HG02938 (cell line): ENCODE measurements around the gene POLR1A.

ENCODE experiments used
- ATAC-seq: cut with Tn5 transposase; IDR thresholded peaks from one replicate; pipeline ENCODE4 v1.9.1; 2021; ENCODE audit warnings: mild to moderate bottlenecking, moderate library complexity; ENCODE audit not compliant: unreplicated experiment

The POLR1A gene

GRCh38 chr2:85984788-85985187, 120.9 kb downstream of the POLR1A start:
- ATAC-seq, result no peak

DNA sequence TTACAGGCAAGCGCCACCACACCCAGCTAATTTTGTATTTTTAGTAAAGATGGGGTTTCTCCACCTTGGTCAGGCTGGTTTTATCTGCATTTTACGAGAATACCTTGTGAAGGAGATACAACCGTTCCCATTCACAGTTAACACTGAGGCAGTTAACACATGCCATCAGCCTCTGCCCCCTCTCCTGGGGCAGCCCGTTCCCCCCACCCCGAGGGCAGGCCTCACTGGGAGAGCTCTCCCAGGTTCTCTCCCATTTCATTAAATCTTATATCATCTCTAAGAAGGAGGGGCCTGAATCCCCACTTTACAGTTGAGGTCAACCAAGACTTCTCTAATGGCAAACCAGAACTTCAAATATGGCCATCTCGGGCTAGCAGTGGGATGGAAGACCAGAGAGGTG, 121.9 kb downstream of the POLR1A start:
- no peak for ATAC-seq

DNA sequence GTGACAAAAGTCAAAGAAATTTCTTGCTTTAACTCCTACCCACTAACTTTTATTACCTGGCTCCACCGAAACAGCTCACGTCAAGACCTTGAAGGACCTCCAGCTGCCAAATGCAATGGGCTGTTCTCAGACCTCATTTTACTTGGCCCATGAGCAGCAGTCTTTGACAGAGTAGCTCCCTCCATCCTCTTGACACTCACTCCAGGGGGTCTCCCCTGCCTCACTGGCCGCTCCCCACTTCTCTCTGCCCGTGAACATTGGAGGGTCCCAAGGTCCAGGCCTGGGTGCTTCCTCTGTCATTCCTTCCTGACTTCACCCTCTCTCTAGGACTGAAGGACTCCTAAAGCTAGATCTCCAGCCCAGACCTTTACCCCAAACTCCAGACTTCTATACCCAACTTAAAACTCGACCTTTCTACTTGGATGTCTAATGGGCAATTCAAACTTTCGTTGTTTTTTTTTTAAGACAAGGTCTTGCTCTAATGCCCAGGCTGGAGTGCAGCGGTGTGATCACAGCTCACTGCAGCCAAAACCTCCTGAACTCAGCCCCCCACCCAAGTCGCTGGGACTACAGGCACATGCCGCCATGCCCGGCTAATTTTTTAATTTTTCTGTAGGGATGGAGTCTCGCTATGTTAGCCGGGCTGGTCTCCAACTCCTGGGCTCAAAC, 124.0 kb downstream of the POLR1A start:
- no peak for ATAC-seq

DNA sequence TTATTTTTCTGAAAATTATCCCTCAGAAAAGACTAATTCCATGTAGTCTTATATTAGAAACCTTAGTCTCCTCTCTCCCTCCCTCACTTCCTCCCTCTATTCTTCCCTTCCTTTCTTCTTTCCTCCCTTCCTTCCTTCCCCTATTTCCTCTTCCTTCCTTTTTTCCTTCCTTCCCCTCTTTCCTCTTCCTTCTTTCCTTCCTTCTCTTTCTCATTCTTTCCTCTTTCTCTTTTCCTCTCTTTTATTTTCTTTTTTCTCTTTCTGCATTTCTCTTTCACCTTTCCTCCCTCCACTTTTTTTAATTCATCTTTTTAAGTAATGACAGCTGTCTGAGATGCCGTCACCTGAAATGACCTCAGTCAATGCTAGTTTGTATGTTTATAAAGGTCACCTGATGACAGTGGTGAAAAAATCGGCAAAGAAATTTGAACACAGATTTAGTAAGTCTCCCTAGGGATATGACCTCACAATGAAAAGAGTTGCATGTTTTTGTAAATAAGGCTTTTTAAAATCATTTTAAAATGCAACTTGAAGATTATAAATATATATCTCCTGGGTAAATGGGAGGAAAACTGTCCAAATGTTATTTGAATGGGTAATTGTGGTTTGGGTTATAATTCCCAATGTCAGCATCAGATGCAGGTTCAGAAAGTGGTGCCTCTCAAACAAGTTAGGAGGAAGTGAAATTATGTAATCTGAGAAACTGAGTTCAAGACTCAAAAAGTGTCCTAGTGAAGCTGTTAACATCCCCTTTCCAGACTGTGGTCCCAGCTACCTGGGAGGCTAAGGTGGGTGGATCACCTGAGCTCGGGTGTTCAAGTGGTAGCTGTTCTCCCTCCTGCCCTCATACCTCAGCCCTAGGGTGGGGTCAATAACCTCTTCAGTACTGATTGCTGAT, 126.6 kb downstream of the POLR1A start:
- ATAC-seq, result no peak

DNA sequence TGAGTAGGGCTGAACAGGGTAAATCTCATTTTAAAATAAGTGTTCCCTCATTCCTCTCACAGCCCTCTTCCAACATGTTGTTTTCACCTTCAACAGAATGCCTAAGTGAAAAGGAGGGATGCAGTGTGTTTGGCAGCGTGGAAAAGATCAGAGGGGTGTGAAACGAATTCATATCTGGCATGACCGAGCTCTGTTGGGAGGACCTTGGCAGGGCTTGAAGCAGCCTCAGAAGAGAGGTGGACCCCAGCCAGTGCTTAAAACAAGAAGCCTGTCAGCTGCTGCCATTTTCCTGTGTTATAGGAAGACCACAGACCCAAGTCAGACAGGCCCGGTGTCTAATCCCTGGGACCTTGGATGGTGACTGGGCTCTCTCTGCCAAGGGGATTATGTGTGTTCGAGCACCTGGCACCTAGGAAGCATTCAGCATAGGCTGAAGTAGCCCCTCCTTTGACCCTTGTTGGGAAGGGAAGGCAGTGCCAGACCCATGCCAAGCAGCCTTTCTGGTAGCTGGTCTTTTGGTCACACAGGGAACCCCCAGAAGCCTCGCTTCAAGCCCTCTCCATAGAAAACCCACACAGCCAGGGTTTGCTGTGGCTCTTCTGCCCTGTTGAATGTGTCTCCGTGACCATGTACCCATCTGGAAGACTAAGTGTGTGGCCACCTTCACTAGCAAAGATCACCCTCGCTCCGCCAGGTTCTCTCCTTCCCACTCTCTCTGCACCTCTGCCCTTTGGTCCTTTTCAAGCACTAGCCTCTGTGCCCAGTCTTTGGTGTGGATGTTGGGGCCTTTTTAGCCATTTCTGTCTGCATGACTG, 129.4 kb downstream of the POLR1A start:
- ATAC-seq, result no peak

DNA sequence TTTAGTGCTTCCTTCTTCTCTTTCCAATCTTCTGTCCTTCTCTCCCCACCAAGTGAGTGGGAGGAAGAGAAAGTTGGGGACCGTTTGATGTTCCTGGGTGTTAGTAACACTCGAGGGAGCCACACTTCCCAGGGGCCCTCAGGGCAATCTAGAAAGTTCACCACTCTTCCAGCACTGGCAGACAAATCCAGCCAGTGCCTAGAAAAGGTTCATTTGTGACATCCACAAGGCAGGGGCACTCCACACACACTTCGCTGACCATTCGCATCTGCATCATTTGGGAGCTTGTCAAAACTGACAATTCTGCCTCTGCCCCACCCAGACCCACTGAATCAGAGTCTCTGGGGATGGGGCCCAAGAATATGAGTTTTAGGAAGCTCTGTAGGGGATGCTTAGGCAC, 130.1 kb downstream of the POLR1A start:
- ATAC-seq, result no peak

GRCh38 chr2:85974390-85974789, 131.3 kb downstream of the POLR1A start:
- ATAC-seq, result no peak

- no peak for ATAC-seq
Observed at GRCh38 chr2:85972355-85972754, 133.3 kb downstream of the POLR1A start.

- no peak for ATAC-seq
Observed at GRCh38 chr2:85971366-85971765, 134.3 kb downstream of the POLR1A start.
